GM12873 (cell line): Measurements from ENCODE around the gene ITGAV.

Source experiments
- TF ChIP-seq, protein P1 (sequence below): IDR thresholded peaks from 2 replicates; pipeline ENCODE4 v1.5.1; 2012; ENCODE audit warnings: low read depth, mild to moderate bottlenecking, moderate library complexity, low read length, control low read depth; ENCODE audit not compliant: insufficient read depth; ENCODE audit errors: missing control alignments

ITGAV gene

DNA sequence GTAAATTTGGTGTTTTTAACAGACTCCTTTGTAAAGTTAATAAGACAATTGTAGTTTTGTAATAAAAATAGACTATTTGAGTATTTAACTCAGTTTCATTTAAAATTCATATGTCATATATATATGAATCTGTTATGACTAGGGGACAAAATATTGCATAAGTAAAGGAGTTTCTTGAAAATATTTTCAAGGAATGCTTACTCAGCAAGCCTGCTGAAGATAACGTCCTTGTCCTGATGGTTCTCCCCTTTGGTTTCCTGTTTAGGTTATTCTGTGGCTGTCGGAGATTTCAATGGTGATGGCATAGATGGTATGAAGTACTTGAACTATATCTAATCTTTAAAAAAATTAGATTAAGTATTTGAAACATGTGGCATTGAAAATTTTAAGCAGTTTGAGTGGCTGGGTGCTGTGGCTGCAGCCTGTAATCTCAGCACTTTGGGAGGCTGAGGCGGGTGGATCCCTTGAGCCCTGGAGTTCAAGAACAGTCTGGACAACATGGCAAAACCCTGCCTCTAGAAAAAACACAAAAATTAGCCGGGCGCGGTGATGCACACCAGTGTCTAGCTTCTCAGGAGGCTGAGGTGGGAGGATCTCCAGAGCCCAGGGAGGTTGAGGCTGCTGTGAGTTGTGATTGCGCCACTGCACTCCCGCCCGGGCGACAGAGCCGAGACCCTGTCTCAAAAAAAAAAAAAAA, 47.1 kb downstream of the ITGAV start:
- TF ChIP-seq, protein P1, sequence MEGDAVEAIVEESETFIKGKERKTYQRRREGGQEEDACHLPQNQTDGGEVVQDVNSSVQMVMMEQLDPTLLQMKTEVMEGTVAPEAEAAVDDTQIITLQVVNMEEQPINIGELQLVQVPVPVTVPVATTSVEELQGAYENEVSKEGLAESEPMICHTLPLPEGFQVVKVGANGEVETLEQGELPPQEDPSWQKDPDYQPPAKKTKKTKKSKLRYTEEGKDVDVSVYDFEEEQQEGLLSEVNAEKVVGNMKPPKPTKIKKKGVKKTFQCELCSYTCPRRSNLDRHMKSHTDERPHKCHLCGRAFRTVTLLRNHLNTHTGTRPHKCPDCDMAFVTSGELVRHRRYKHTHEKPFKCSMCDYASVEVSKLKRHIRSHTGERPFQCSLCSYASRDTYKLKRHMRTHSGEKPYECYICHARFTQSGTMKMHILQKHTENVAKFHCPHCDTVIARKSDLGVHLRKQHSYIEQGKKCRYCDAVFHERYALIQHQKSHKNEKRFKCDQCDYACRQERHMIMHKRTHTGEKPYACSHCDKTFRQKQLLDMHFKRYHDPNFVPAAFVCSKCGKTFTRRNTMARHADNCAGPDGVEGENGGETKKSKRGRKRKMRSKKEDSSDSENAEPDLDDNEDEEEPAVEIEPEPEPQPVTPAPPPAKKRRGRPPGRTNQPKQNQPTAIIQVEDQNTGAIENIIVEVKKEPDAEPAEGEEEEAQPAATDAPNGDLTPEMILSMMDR, result no peak

DNA sequence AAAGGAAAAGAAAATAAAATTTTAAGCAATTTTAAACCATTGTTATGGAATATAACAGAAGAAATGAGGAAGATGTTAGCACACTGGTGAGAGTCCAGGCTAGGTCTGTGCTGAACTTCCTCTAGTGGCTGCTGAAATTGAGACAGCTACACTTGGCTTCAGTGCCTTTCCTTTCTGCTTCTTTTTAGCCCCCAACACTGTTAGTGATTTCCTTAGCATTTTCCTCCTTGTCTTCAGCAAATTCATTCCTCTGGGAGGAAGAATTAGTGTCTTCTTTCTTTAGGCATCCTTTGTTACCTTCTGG, 47.6 kb downstream of the ITGAV start:
- TF ChIP-seq, protein P1, result no peak

DNA sequence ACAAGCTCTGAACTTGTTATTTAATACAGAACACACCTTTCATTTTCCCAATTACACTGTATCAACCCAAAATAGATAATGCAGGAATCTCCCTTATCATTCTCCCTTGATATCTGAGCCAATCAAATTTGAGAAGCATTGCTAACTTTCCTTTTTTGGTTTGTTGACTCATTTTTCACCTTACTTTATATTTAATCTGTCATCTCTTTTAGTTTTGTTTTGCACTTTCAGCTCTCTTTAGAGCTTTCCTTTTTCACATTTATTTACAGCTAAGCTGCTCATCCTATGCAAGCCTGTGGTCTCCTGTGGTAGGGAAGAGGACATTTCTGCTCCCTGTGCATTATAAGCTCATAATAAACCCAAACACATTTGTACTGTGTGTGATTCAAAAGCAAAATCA, 50.1 kb downstream of the ITGAV start:
- TF ChIP-seq, protein P1, result no peak

DNA sequence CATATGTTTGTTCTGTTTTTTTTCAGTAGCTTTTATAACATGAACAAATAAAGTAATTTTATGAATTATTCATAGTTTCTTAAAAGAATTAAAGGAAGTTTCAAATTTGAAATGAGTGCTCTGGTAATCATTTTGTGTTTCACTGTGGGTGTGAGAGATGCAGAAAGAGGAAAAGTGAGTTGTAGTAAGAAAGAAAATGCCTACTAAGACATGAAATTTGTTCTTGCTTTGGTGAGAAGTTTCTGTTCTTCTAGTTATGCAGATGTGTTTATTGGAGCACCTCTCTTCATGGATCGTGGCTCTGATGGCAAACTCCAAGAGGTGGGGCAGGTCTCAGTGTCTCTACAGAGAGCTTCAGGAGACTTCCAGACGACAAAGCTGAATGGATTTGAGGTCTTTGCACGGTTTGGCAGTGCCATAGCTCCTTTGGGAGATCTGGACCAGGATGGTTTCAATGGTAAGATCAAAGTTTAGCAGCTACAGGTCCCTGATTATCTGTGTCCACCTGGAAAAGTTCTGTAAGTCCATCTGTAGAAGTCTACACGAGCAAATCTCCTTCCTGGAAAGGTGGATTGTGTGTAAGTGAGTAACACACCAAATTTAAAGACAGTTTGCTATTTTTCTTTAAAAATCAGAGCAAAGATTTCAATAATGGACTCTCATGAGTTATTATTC, 51.4 kb downstream of the ITGAV start:
- TF ChIP-seq, protein P1, result no peak

DNA sequence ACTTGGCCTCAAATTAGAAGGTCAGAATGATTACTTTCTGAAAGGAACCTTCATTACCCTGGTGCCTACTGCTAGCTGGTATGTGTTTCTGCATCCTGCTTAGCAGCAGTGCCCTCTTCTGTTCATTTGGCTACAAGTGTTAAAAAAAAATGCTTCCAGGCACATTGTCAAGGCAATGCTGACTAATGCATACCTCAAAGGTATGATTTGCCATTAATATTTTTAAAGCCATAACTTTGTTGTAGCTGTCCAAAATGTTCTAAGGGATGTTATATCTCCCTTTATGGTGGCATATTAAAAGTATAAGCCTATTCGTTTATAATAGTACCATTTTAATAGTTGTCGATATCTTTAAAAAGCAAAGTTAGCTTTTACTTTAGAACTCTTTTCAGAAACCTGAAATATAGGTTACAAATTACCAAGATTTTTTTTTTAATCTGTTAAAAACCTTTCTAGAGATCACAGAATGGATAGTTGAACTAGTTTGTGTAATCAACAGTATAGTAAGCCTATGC, 52.0 kb downstream of the ITGAV start:
- TF ChIP-seq, protein P1, result peak; percentile 70

DNA sequence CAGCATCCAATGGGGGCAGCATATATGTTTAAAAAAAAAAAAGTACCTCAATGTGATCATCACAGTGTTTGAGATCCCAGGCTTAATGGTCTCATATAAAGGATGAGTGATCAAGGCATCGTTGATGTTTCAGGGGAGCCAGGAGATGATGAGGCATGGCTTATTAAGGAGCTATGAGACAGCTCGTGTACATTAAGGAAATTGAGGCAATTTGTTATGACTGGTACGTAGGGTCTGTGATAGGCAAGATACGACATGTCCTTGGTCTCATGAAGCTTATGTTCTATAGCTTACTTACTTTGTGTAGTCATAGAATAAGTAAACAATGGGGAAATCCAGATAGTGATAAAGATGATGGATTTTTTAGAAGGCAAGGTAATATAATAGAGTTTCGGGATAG, 54.9 kb downstream of the ITGAV start:
- TF ChIP-seq, protein P1, result no peak

DNA sequence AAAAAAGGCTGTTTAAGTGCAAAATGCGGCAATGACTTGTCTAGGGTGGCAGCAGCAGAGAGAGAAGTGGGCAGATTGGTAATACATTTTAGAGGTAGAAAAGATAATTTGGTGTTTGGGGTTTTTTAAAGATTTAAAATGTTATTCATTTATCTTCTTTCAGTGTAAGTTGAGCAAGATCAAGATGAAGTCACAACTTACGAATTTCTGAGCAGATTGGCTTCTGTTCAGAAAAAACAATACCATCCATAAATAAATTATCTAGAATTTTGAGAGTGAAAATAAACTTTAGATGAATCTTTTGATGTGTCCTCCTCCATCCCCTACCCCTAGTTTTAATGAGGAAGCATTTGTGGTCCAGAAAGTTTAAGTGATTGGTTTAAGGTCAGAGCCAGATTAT, 56.1 kb downstream of the ITGAV start:
- TF ChIP-seq, protein P1, result no peak
